Esophagus (tissue), 2 donors: Measurements from ENCODE around the gene SAV1. TPM values are rescaled to one million over a fixed set of nuclear protein-coding genes. Genes with fewer than 3 reads are reported as not detected.

Experiments used
- H3K27ac ChIP-seq, 2 donors: one replicate each; pipeline ENCODE4 v1.5.1; 2013; ENCODE audit warnings: low read depth in 2 of 2, mild to moderate bottlenecking in 2 of 2, inconsistent platforms in 1 of 2, low read length in 1 of 2, moderate library complexity in 1 of 2
- H3K27me3 ChIP-seq, 2 donors: one replicate each; pipeline ENCODE4 v1.6.1; 2013; ENCODE audit warnings: low read length in 2 of 2, control low read depth in 1 of 2, mild to moderate bottlenecking in 1 of 2; ENCODE audit not compliant: insufficient read depth in 2 of 2, control insufficient read depth in 1 of 2
- H3K36me3 ChIP-seq, 2 donors: one replicate each; pipeline ENCODE4 v1.6.1; 2013; ENCODE audit warnings: low read length in 1 of 2; ENCODE audit not compliant: control insufficient read depth in 2 of 2, insufficient read depth in 2 of 2
- H3K4me1 ChIP-seq, 2 donors: one replicate each; pipeline ENCODE4 v1.6.1; 2013; ENCODE audit warnings: low read length in 1 of 2; ENCODE audit not compliant: control insufficient read depth in 2 of 2, insufficient read depth in 2 of 2
- H3K4me3 ChIP-seq, 2 donors: one replicate each; pipeline ENCODE4 v1.5.1; 2013; ENCODE audit warnings: low read length in 2 of 2, mild to moderate bottlenecking in 2 of 2, low read depth in 1 of 2, moderate library complexity in 1 of 2
- H3K9me3 ChIP-seq, 2 donors: one replicate each; pipeline ENCODE4 v1.6.1; 2013; ENCODE audit warnings: mild to moderate bottlenecking in 2 of 2, low read depth in 1 of 2, low read length in 1 of 2, moderate library complexity in 1 of 2; ENCODE audit not compliant: control insufficient read depth in 2 of 2, insufficient read depth in 1 of 2
- WGBS, 2 donors: extraction: QIAGEN DNeasy Blood & Tissue Kit; methylation state at CpG; one replicate each; pipeline ENCODE4 v1.1.7; 2013; 5-methylcytosine and 5-hydroxymethylcytosine counted together
- polyA plus RNA-seq, 2 donors: library from polyadenylated mRNA; stranded (reverse); fragments of 200-250 nt; gene quantifications; one replicate each; pipeline ENCODE4 v1.2.3, GENCODE V29; 2013
- donor health status: healthy with polysubstance abuse.
- donor health status: Bipolar disorder and iron deficiency.

SAV1 gene
- polyA plus RNA-seq, 2 donors: 8.6 to 10.0 TPM

- Histone ChIP-seq H3K4me1 (peaks cover 0 to 3% of the 10 kb centered on the region in 2 donors), H3K36me3 (no peaks in the 10 kb centered on the region), H3K9me3 (no peaks in the 10 kb centered on the region), H3K27me3 (no peaks in the 10 kb centered on the region), H3K27ac (no peak overlapping the region), H3K4me3 (no peak overlapping the region)
- WGBS, 2 donors: 84 to 89% methylated on average over 3 of the region's 3 CpGs
Observed at GRCh38 chr14:50602035-50602434, 66.1 kb downstream of the SAV1 start.

GRCh38 chr14:50601394-50601793, 66.7 kb downstream of the SAV1 start:
- Histone ChIP-seq H3K4me1 (peaks cover 0 to 3% of the 10 kb centered on the region in 2 donors), H3K4me3 (no peak overlapping the region), H3K36me3 (no peaks in the 10 kb centered on the region), H3K27me3 (no peaks in the 10 kb centered on the region), H3K9me3 (no peaks in the 10 kb centered on the region), H3K27ac (no peak overlapping the region)
- WGBS, 2 donors: 83 to 92% methylated on average over 2 of the region's 2 CpGs

GRCh38 chr14:50600849-50601248, 67.3 kb downstream of the SAV1 start:
- 67 to 83% methylated on average over 5 of the region's 5 CpGs for WGBS, 2 donors
- Histone ChIP-seq H3K36me3 (no peaks in the 10 kb centered on the region), H3K9me3 (no peaks in the 10 kb centered on the region), H3K4me3 (no peak overlapping the region), H3K27me3 (no peaks in the 10 kb centered on the region), H3K27ac (no peak overlapping the region), H3K4me1 (peaks cover 0 to 3% of the 10 kb centered on the region in 2 donors)

GRCh38 chr14:50599700-50600444, 68.2 kb downstream of the SAV1 start:
- Histone ChIP-seq H3K9me3 (no peaks in the 10 kb centered on the region), H3K36me3 (no peaks in the 10 kb centered on the region), H3K27me3 (no peaks in the 10 kb centered on the region), H3K4me1 (peaks cover 0 to 3% of the 10 kb centered on the region in 2 donors), H3K27ac (no peak overlapping the region), H3K4me3 (no peak overlapping the region)
- whole genome bisulfite sequencing, 2 donors: 33 to 36% methylated on average over 4 of the region's 4 CpGs

- no peak overlapping the region for H3K27ac ChIP-seq
- H3K4me3 ChIP-seq: no peak overlapping the region
- H3K4me1 ChIP-seq: peaks cover 0 to 3% of the 10 kb centered on the region in 2 donors
- H3K9me3 ChIP-seq: no peaks in the 10 kb centered on the region
- no peaks in the 10 kb centered on the region for H3K36me3 ChIP-seq
- no peaks in the 10 kb centered on the region for H3K27me3 ChIP-seq
Observed at GRCh38 chr14:50598765-50599164, 69.3 kb downstream of the SAV1 start.

GRCh38 chr14:50594577-50595316, 73.4 kb downstream of the SAV1 start:
- Histone ChIP-seq H3K9me3 (no peaks in the 10 kb centered on the region), H3K36me3 (no peaks in the 10 kb centered on the region), H3K27ac (no peak overlapping the region), H3K4me3 (no peak overlapping the region), H3K27me3 (no peaks in the 10 kb centered on the region), H3K4me1 (no peaks in the 10 kb centered on the region)
- 93 to 95% methylated on average over 8 of the region's 8 CpGs for WGBS, 2 donors

- Histone ChIP-seq H3K27me3 (no peaks in the 10 kb centered on the region), H3K9me3 (no peaks in the 10 kb centered on the region), H3K4me1 (no peaks in the 10 kb centered on the region), H3K27ac (no peak overlapping the region), H3K4me3 (no peak overlapping the region), H3K36me3 (no peaks in the 10 kb centered on the region)
- 84 to 87% methylated on average over 2 of the region's 2 CpGs for WGBS, 2 donors
Observed at GRCh38 chr14:50590464-50590863, 77.6 kb downstream of the SAV1 start.

Other genes starting within 250 kb of the SAV1 start
- 10 to 100 TPM; 15.4 to 20.3 TPM for gene MAP4K5, start 135.7 kb downstream of the SAV1 start, polyA plus RNA-seq
- 1 to 10 TPM; 1.7 to 3.0 TPM for gene ATL1, start 108.2 kb downstream of the SAV1 start, polyA plus RNA-seq
- 1 to 10 TPM; 6.2 to 6.8 TPM for gene NIN, start 162.9 kb upstream of the SAV1 start, polyA plus RNA-seq
- gene ABHD12B, start 203.7 kb upstream of the SAV1 start, polyA plus RNA-seq: under 1 TPM; 0.36 to 0.45 TPM